Neuronal stem cell (in vitro differentiated cells): ENCODE measurements around the gene EMP2.

Experiments
- DNase-seq: peaks from one replicate; pipeline ENCODE4 v3.0.0-alpha.2; 2013; ENCODE audit warnings: low spot score
- H2AFZ ChIP-seq: one replicate; pipeline ENCODE4 v1.6.1; 2013; ENCODE audit warnings: mild to moderate bottlenecking, low read length, inconsistent platforms
- H2AK5ac ChIP-seq: 2 replicates; pipeline ENCODE4 v1.6.1; 2013; ENCODE audit warnings: low read depth, mild to moderate bottlenecking, inconsistent platforms, low read length, moderate library complexity, mixed read lengths
- H2BK120ac ChIP-seq: 2 replicates; pipeline ENCODE4 v1.6.1; 2013; ENCODE audit warnings: low read depth, mild to moderate bottlenecking, inconsistent platforms, low read length, moderate library complexity, mixed read lengths
- H2BK12ac ChIP-seq: one replicate; pipeline ENCODE4 v1.6.1; 2013; ENCODE audit warnings: low read length, inconsistent platforms
- H2BK15ac ChIP-seq: 2 replicates; pipeline ENCODE4 v1.6.1; 2013; ENCODE audit warnings: mild to moderate bottlenecking, low read length, inconsistent platforms, mixed read lengths
- H2BK5ac ChIP-seq: one replicate; pipeline ENCODE4 v1.6.1; 2013; ENCODE audit warnings: inconsistent platforms, mild to moderate bottlenecking, low read length, moderate library complexity
- H3K14ac ChIP-seq: one replicate; pipeline ENCODE4 v1.6.1; 2013; ENCODE audit warnings: low read length, inconsistent platforms
- H3K18ac ChIP-seq: 2 replicates; pipeline ENCODE4 v1.6.1; 2013; ENCODE audit warnings: low read length, inconsistent platforms
- H3K23ac ChIP-seq: 2 replicates; pipeline ENCODE4 v1.6.1; 2013; ENCODE audit warnings: low read depth, mild to moderate bottlenecking, mixed read lengths, low read length, inconsistent platforms; ENCODE audit not compliant: poor library complexity
- H3K27ac ChIP-seq: replicated peaks from 3 replicates; pipeline ENCODE4 v1.5.1; 2013; ENCODE audit warnings: low read length, inconsistent platforms
- H3K27me3 ChIP-seq, 3 experiments: 2 replicates each; pipeline ENCODE4 v1.6.1; 2013; ENCODE audit warnings: low read length in 3 of 3, mild to moderate bottlenecking in 2 of 3, inconsistent platforms in 1 of 3, low read depth in 1 of 3, mixed read lengths in 1 of 3, moderate library complexity in 1 of 3; ENCODE audit not compliant: control insufficient read depth in 3 of 3, insufficient read depth in 3 of 3
- H3K36me3 ChIP-seq, 2 donors: replicated peaks in 1 of 2; 2 replicates each; pipeline ENCODE4 v1.6.1; 2013; ENCODE audit warnings: low read length in 2 of 2; ENCODE audit not compliant: control insufficient read depth in 2 of 2, insufficient read depth in 2 of 2
- H3K4ac ChIP-seq: 2 replicates; pipeline ENCODE4 v1.6.1; 2013; ENCODE audit warnings: inconsistent platforms, mild to moderate bottlenecking, low read length, moderate library complexity
- H3K4me1 ChIP-seq, 2 donors: 1 replicate in 1 of 2; 2 replicates in 1 of 2; pipeline ENCODE4 v1.6.1; 2013; ENCODE audit warnings: low read length in 2 of 2, low read depth in 1 of 2; ENCODE audit not compliant: control insufficient read depth in 2 of 2, insufficient read depth in 1 of 2
- H3K4me2 ChIP-seq: one replicate; pipeline ENCODE4 v1.6.1; 2013; ENCODE audit warnings: mild to moderate bottlenecking, low read length, inconsistent platforms; ENCODE audit not compliant: insufficient read depth, poor library complexity, severe bottlenecking
- H3K4me3 ChIP-seq, 2 donors: 2 replicates each; pipeline ENCODE4 v1.5.1; 2013; ENCODE audit warnings: low read length in 2 of 2, mild to moderate bottlenecking in 2 of 2, inconsistent platforms in 1 of 2, moderate library complexity in 1 of 2
- H3K79me1 ChIP-seq: one replicate; pipeline ENCODE4 v1.6.1; 2013; ENCODE audit warnings: low read depth, mild to moderate bottlenecking, inconsistent platforms, low read length, moderate library complexity
- H3K9ac ChIP-seq: one replicate; pipeline ENCODE4 v1.6.1; 2013; ENCODE audit warnings: mild to moderate bottlenecking, low read depth, low read length, inconsistent platforms; ENCODE audit not compliant: poor library complexity
- H3K9me3 ChIP-seq, 2 donors: replicated peaks in 1 of 2; 2 replicates each; pipeline versions ENCODE3 to v1.6.1; 2013; ENCODE audit warnings: low read length in 2 of 2, mild to moderate bottlenecking in 2 of 2, inconsistent platforms in 1 of 2, low read depth in 1 of 2, mixed read lengths in 1 of 2, moderate library complexity in 1 of 2; ENCODE audit not compliant: control insufficient read depth in 2 of 2, insufficient read depth in 1 of 2
- H4K8ac ChIP-seq: one replicate; pipeline ENCODE4 v1.6.1; 2013; ENCODE audit warnings: low read depth, mild to moderate bottlenecking, inconsistent platforms, low read length, moderate library complexity
- H4K91ac ChIP-seq: one replicate; pipeline ENCODE4 v1.6.1; 2013; ENCODE audit warnings: low read length, low read depth, mild to moderate bottlenecking, inconsistent platforms; ENCODE audit not compliant: poor library complexity
- WGBS, 2 donors: extraction: QIAGEN DNeasy Blood & Tissue Kit; methylation state at CpG; one replicate each; pipeline ENCODE4 v1.1.7; 2013; ENCODE audit warnings: missing lambda C conversion rate in 2 of 2, mixed read lengths in 1 of 2; ENCODE audit not compliant: insufficient read length in 2 of 2, insufficient replicate concordance in 1 of 2; ENCODE audit errors: extremely low coverage in 2 of 2; 5-methylcytosine and 5-hydroxymethylcytosine counted together

EMP2 gene

GRCh38 chr16:10543231-10543977 lies 37.0 kb downstream of the EMP2 start:
- Histone ChIP-seq H3K9ac (no peak overlapping the region), H2AFZ (no peak overlapping the region), H3K18ac (no peak overlapping the region), H4K8ac (no peak overlapping the region), H2BK12ac (no peak overlapping the region), H2BK120ac (no peak overlapping the region), H2BK15ac (no peak overlapping the region), H4K91ac (no peak overlapping the region), H3K36me3 (peaks cover 6 to 36% of the 10 kb centered on the region in 2 donors), H3K4me1 (no peaks in the 10 kb centered on the region), H2BK5ac (no peak overlapping the region), H3K14ac (no peak overlapping the region), H3K23ac (no peak overlapping the region), H3K27ac (no peak overlapping the region), H3K27me3 (no peaks in the 10 kb centered on the region), H3K4me2 (no peak overlapping the region), H3K79me1 (no peaks in the 10 kb centered on the region), H3K9me3 (peaks cover 0 to 3% of the 10 kb centered on the region in 2 donors), H3K4ac (no peak overlapping the region), H3K4me3 (no peak overlapping the region), H2AK5ac (no peak overlapping the region)
- no peak for DNase-seq
- WGBS, 2 donors = no CpG with 5 or more reads among the region's 16 CpGs

- H3K18ac ChIP-seq = no peak overlapping the region
- H3K79me1 ChIP-seq = no peaks in the 10 kb centered on the region
- no peak overlapping the region for H2BK120ac ChIP-seq
- H3K14ac ChIP-seq = no peak overlapping the region
- no peak overlapping the region for H3K9ac ChIP-seq
- H2BK12ac ChIP-seq = no peak overlapping the region
- no CpG with 5 or more reads among the region's 7 CpGs for WGBS, 2 donors
- no peak overlapping the region for H3K4me3 ChIP-seq
- no peak overlapping the region for H4K91ac ChIP-seq
- H3K4me1 ChIP-seq = no peaks in the 10 kb centered on the region
- H3K4me2 ChIP-seq = no peak overlapping the region
- H3K9me3 ChIP-seq = no peaks in the 10 kb centered on the region
- no peak overlapping the region for H2AFZ ChIP-seq
- no peak overlapping the region for H4K8ac ChIP-seq
- H3K23ac ChIP-seq = no peak overlapping the region
- H3K36me3 ChIP-seq = peaks cover 6 to 36% of the 10 kb centered on the region in 2 donors
- H3K4ac ChIP-seq = no peak overlapping the region
- no peak overlapping the region for H2AK5ac ChIP-seq
- no peak overlapping the region for H3K27ac ChIP-seq
- no peaks in the 10 kb centered on the region for H3K27me3 ChIP-seq
- no peak overlapping the region for H2BK5ac ChIP-seq
- no peak overlapping the region for H2BK15ac ChIP-seq
- DNase-seq = no peak
Measured at GRCh38 chr16:10541366-10541765, 39.0 kb downstream of the EMP2 start.

- Histone ChIP-seq H3K4me3 (no peak overlapping the region), H2BK12ac (no peak overlapping the region), H3K27me3 (no peaks in the 10 kb centered on the region), H3K9me3 (no peaks in the 10 kb centered on the region), H2BK5ac (no peak overlapping the region), H3K4me2 (no peak overlapping the region), H3K14ac (no peak overlapping the region), H3K4me1 (no peaks in the 10 kb centered on the region), H3K27ac (no peak overlapping the region), H3K23ac (no peak overlapping the region), H3K9ac (no peak overlapping the region), H2AFZ (no peak overlapping the region), H3K36me3 (peaks cover 2 to 23% of the 10 kb centered on the region in 2 donors), H3K18ac (no peak overlapping the region), H2AK5ac (no peak overlapping the region), H3K79me1 (no peaks in the 10 kb centered on the region), H4K8ac (no peak overlapping the region), H2BK120ac (no peak overlapping the region), H4K91ac (no peak overlapping the region), H3K4ac (no peak overlapping the region), H2BK15ac (no peak overlapping the region)
- WGBS, 2 donors = no CpG with 5 or more reads among the region's 5 CpGs
- no peak for DNase-seq
Measured at GRCh38 chr16:10539793-10540192, 40.6 kb downstream of the EMP2 start.

- Histone ChIP-seq H3K79me1 (no peaks in the 10 kb centered on the region), H3K27ac (no peak overlapping the region), H3K14ac (no peak overlapping the region), H3K36me3 (peaks cover 2 to 21% of the 10 kb centered on the region in 2 donors), H3K9me3 (no peaks in the 10 kb centered on the region), H3K4me3 (no peak overlapping the region), H2BK15ac (no peak overlapping the region), H4K91ac (no peak overlapping the region), H3K9ac (no peak overlapping the region), H2AFZ (no peak overlapping the region), H3K18ac (no peak overlapping the region), H4K8ac (no peak overlapping the region), H3K4ac (no peak overlapping the region), H3K27me3 (no peaks in the 10 kb centered on the region), H2BK120ac (no peak overlapping the region), H2AK5ac (no peak overlapping the region), H3K4me2 (no peak overlapping the region), H3K23ac (no peak overlapping the region), H2BK5ac (no peak overlapping the region), H3K4me1 (no peaks in the 10 kb centered on the region), H2BK12ac (no peak overlapping the region)
- WGBS, 2 donors = no CpG with 5 or more reads among the region's 8 CpGs
- no peak for DNase-seq
Measured at GRCh38 chr16:10539236-10539635, 41.2 kb downstream of the EMP2 start.
